ENCODE measurements around the gene SMIM43.
"Not testable (repeated sequence)": the region's sequence is repeated elsewhere in the genome, so short reads cannot be mapped to it uniquely, and the experiment has no call there.

Gene SMIM43

DNA sequence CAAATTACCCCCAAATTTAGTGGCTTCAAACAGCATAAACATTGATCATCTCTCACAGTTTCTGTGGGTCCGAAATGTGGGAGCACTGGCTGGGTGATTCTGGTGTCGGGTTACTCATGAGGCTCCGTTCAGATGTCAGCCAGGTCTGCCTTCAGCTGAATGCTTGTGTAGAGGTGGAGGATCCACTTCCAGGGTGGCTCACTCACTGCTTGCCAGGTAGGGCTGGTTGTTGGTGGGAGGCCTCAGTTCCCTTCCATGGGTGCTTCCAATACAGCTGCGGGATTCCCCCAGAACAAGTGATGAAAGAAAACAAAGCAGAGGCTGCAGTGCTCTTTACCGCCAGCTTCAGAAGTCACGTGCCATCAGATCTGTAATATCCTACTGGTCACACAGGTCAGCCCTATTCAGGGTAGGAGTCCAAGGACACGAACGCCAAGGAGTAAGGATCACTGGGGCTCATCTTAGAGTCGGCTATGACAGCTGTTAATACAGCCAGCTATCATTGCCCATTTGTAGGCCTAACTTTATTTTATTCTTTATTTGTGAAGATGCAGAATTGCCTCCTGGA is 1.1 kb upstream of the SMIM43 start:
- no peak for DNase-seq
- peaks cover 17% of the 10 kb centered on the region for H3K4me1 Mint-ChIP-seq (ENCODE audit: low read depth)
- H3K4me3 Mint-ChIP-seq, result no peak overlapping the region
- H3K9me3 Mint-ChIP-seq, result no peaks in the 10 kb centered on the region
- H3K27ac Mint-ChIP-seq, result no peak overlapping the region
- H3K36me3 Mint-ChIP-seq (ENCODE audit: low read depth), result no peaks in the 10 kb centered on the region
- H3K27me3 Mint-ChIP-seq, result peaks cover 73% of the 10 kb centered on the region

DNA sequence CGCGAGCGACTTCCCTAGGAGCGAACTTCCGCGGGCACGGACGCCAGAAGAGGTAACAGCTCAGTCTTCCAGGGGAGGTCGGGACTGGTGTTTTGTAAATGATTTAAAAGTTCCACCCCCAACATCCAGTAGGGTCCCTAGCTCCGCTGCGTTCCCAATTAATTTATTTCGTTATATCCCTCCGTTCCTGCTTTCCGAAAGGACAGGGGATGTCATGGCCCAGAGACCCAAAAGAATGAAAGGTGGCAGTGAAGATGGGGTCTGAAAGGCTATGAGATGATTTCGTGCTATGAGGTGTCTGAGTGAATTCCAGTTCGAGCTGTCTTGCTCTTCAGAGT is 373 bp upstream of the SMIM43 start:
- Mint-ChIP-seq H3K27me3 (peaks cover 74% of the 10 kb centered on the region), H3K27ac (no peak overlapping the region), H3K4me3 (peak overlapping the region; percentile 61), H3K36me3 (ENCODE audit: low read depth) (no peaks in the 10 kb centered on the region), H3K9me3 (no peaks in the 10 kb centered on the region), H3K4me1 (ENCODE audit: low read depth) (peaks cover 17% of the 10 kb centered on the region)
- no peak for DNase-seq

DNA sequence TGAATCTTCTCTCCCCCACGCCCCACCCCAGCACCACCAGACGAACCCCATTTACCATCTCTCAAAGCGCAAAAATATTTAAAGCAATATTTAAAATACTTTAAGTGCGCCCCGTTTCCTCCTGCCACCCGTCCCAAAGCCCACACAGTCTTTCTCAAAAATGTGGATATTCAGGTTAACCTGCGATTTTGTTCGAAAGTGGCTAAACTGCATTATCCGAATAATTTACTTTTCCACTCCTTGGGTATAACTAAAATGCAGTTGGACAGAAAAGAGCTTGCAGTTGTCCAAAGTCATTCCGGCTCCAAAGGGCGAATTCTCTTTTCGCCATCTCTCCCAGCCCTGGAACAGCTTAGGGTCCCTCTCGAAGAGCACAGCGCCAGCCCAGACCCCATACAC is 662 bp downstream of the SMIM43 start:
- no peak for DNase-seq
- no peak overlapping the region for H3K27ac Mint-ChIP-seq
- H3K27me3 Mint-ChIP-seq, result peaks cover 80% of the 10 kb centered on the region
- H3K36me3 Mint-ChIP-seq (ENCODE audit: low read depth), result no peaks in the 10 kb centered on the region
- H3K4me1 Mint-ChIP-seq (ENCODE audit: low read depth), result peaks cover 17% of the 10 kb centered on the region
- H3K4me3 Mint-ChIP-seq, result peak overlapping the region; percentile 37
- H3K9me3 Mint-ChIP-seq, result no peaks in the 10 kb centered on the region

DNA sequence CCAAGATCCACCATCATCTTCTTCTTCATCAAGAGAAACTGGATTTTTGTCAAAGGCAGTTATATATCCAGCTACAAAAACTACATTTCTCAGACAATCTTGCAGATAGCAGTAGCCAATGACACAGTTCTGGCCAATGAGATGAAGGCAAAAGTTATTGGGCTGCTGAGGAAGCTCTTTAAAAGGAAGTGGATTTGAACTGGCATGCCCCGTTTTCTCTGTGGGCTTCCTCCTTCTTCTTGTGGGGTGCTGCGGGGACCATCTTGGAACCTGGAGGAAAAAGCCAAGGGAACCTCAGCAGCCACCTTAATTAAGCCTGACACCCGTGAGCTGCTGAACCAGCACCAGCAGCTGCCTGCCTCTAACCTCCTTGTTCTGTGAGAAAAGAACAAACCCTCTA is 4.8 kb downstream of the SMIM43 start:
- Mint-ChIP-seq H3K9me3 (no peaks in the 10 kb centered on the region), H3K27ac (no peak overlapping the region), H3K27me3 (peaks cover 69% of the 10 kb centered on the region), H3K36me3 (ENCODE audit: low read depth) (no peaks in the 10 kb centered on the region), H3K4me3 (no peak overlapping the region), H3K4me1 (ENCODE audit: low read depth) (peaks cover 14% of the 10 kb centered on the region)
- no peak for DNase-seq

DNA sequence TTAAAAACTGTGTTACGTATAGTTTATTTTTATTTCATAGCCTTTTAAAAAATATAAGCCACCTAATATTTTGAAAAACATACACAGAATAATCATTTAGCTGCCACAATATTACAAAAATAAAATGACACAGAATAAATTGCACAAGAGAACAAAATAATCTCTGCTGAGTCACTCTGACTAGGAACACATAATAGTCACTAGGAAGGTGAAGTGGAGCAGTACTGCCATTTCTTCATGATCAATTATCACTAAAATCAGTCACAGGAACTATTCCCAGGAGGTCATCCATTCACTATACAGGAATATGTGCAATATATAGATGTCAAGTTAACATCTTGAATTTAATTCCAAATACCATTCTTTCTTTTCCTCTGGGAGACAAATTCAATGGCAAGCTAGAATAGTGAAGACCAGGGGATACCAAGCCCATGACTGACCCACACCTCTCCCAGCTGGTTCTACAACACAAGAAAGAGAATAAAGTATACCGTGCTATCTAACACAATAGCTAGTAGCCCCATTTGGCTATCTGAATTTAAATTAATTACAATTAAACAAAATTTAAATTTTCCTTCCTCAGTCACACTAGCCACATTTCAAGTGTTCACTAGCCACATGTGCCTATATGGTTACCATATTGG is 5.9 kb downstream of the SMIM43 start:
- no peaks in the 10 kb centered on the region for H3K9me3 Mint-ChIP-seq
- H3K27me3 Mint-ChIP-seq, result peaks cover 69% of the 10 kb centered on the region
- H3K27ac Mint-ChIP-seq, result no peak overlapping the region
- peaks cover 7% of the 10 kb centered on the region for H3K4me1 Mint-ChIP-seq (ENCODE audit: low read depth)
- H3K4me3 Mint-ChIP-seq, result no peak overlapping the region
- DNase-seq, result no peak
- H3K36me3 Mint-ChIP-seq (ENCODE audit: low read depth), result no peaks in the 10 kb centered on the region

DNA sequence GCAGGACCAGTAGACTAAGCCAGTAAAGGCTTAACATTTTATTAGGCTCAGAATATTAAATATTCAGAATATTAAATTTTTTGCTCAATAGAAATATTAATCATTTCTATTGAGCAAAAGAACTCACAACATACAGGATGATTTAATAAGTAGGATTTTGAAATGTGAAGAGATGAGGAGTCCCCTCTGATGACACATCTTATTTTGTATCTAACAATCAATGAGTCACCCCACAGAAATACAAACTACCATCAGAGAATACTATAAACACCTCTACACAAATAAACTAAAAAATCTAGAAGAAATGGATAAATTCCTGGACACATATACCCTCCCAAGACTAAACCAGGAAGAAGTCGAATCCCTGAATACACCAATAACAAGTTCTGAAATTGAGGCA is 12.8 kb downstream of the SMIM43 start:
- not testable (repeated sequence) for H3K9me3 Mint-ChIP-seq; H3K27ac Mint-ChIP-seq; DNase-seq; H3K4me3 Mint-ChIP-seq; H3K4me1 Mint-ChIP-seq (ENCODE audit: low read depth); H3K36me3 Mint-ChIP-seq (ENCODE audit: low read depth)
- H3K27me3 Mint-ChIP-seq, result peaks cover 55% of the 10 kb centered on the region

DNA sequence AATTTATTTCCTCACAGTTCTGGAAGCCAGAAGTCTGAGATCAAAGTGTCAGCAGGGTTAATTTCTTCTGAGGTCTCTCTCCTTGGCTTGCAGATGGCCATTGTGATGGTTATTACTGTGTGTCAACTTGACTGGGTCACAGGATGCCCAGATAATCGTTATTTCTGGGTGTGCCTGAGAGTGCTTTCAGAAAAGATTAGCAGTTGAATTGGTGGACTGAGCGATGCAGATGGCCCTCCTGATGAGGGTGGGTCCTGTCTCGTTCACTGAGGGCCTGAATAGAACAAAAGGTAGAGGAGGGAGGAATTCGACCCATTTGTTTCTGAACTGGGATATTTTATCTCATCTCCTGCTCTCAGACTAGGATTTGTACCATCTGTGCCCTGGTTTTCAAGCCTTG is 15.7 kb downstream of the SMIM43 start:
- Mint-ChIP-seq H3K36me3 (ENCODE audit: low read depth) (no peaks in the 10 kb centered on the region), H3K4me3 (no peak overlapping the region), H3K27me3 (peaks cover 37% of the 10 kb centered on the region), H3K9me3 (no peaks in the 10 kb centered on the region), H3K27ac (no peak overlapping the region), H3K4me1 (ENCODE audit: low read depth) (no peaks in the 10 kb centered on the region)
- DNase-seq, result no peak

DNA sequence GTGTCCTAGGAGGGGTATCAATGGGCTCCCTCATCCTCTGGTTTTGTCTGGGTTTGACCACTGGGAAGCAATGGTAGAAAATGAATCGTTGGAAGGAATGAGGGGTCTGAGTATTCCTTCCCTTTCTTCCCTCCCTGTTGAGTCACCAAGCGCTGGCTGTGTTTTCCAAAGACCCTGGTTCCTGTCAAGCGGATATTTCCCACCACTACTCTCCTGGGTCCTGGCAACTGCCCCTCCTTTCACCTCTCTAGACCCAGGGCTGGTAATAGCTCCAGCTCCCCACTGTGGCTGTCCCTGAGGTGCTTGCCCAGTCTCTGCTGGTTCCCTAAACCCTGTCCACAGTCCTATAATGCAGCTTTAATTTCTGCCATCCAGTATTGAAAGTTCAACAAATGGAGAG is 22.2 kb downstream of the SMIM43 start:
- H3K36me3 Mint-ChIP-seq (ENCODE audit: low read depth), result no peaks in the 10 kb centered on the region
- no peak for DNase-seq
- peaks cover 3% of the 10 kb centered on the region for H3K27me3 Mint-ChIP-seq
- H3K4me3 Mint-ChIP-seq, result no peak overlapping the region
- no peaks in the 10 kb centered on the region for H3K4me1 Mint-ChIP-seq (ENCODE audit: low read depth)
- H3K27ac Mint-ChIP-seq, result no peak overlapping the region
- no peaks in the 10 kb centered on the region for H3K9me3 Mint-ChIP-seq

DNA sequence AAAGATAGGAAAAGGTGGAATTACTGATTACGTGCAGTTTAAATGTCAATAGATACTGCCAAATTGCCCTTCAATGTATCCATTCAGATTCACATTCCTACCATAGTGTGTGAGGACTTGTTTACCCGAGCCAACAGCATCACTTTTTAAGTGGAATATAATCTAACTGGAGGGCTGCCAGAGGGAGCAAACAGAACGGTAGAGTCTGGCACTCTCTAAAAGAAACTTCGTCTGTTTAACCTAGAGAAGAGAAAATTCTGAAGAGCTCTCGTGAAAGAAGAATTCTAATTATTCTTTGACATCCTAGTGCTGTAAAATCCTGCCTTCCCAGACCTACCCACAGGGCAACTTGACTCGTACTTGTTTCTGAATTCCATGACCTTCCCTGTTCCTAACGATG is 23.2 kb downstream of the SMIM43 start:
- Mint-ChIP-seq H3K4me3 (no peak overlapping the region), H3K4me1 (ENCODE audit: low read depth) (no peaks in the 10 kb centered on the region), H3K27me3 (no peaks in the 10 kb centered on the region), H3K27ac (no peak overlapping the region), H3K36me3 (ENCODE audit: low read depth) (no peaks in the 10 kb centered on the region), H3K9me3 (no peaks in the 10 kb centered on the region)
- no peak for DNase-seq

DNA sequence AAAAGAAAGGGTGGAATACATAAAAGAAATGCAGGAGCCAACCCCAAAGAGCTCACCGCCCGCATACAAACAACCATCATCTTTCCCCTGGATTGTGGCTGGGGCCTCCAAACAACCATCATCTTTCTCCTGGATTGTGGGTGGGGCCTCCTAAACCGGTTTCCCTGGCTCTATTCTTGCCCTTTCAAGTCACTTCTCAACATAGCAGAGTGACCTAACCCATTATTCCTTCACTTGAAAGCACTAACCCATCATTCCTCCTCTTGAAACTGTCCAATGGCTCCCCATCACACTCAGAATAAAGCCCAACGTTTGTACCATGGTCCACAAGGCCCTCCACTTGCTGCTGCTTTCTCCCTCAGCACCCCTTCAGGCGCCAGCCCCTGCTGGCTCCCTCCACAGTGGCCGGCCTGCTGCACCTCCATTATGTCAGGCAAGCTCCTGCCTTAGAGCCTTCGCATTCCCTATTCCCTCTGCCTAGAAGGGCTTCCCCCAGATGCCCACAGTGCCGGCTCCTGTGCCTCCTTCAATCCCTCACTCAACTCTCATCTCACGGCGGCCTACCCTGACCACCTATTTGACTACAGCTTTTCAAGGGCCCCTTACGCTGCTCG is 24.1 kb downstream of the SMIM43 start:
- no peaks in the 10 kb centered on the region for H3K36me3 Mint-ChIP-seq (ENCODE audit: low read depth)
- DNase-seq, result no peak
- peaks cover 5% of the 10 kb centered on the region for H3K27me3 Mint-ChIP-seq
- H3K27ac Mint-ChIP-seq, result no peak overlapping the region
- H3K4me3 Mint-ChIP-seq, result no peak overlapping the region
- H3K4me1 Mint-ChIP-seq (ENCODE audit: low read depth), result no peaks in the 10 kb centered on the region
- H3K9me3 Mint-ChIP-seq, result no peaks in the 10 kb centered on the region

DNA sequence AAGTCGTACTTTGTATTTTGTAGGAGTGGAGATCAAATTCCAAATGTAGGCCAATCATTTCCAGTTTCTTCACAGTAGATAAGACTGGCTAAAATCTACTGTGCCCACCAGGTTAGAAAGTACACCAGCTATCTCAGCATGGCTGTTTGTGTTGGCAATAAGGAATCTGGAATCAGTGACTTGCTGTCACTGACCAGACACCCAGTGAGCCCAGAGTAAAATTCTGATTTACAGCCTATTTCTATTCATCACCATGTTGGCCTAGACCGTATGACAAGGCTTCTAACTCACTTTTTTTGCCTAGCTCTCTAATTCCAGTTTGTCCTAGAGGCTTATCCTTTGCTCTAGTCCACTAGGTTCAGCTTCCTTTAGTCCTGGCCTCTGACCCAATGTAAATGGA is 25.4 kb downstream of the SMIM43 start:
- H3K36me3 Mint-ChIP-seq (ENCODE audit: low read depth), result no peaks in the 10 kb centered on the region
- no peak overlapping the region for H3K27ac Mint-ChIP-seq
- peaks cover 6% of the 10 kb centered on the region for H3K27me3 Mint-ChIP-seq
- H3K4me3 Mint-ChIP-seq, result no peak overlapping the region
- no peaks in the 10 kb centered on the region for H3K4me1 Mint-ChIP-seq (ENCODE audit: low read depth)
- no peaks in the 10 kb centered on the region for H3K9me3 Mint-ChIP-seq
- DNase-seq, result no peak

DNA sequence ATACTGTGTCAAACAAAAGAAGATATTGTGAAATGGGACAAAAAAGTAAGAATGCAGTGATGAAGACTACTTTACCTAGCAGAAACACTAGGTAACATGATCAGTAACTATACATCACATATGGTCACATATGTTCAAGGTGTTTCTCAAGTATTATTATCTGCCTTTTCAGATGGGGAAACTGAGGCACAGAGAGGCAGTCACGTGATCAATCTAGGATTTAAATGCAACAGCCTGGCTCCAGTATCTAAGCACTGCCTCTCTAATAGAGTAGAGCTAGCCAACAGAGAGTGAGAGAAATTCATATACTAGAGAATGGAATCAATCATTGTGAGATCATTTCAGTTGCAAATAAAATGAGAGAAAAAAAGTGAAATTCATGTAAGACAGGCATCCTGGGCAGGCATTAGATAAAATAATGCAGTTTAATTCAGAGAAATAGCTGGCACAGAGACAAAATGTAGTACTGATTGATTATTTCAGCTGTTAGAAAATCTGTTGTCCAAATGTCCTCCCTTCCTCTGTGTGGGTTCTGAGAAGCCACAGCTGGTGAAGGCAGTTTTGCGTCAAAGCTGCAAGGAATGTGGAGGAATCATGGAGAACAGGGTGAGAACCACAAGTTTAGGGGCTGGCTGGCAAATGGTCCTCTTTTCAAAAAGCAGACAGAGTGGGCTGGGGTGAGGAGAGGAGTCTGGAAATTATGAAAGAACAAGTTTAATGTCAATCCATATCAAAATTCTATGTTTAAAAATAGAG is 26.0 kb downstream of the SMIM43 start:
- no peaks in the 10 kb centered on the region for H3K9me3 Mint-ChIP-seq
- peaks cover 6% of the 10 kb centered on the region for H3K27me3 Mint-ChIP-seq
- no peak overlapping the region for H3K27ac Mint-ChIP-seq
- no peaks in the 10 kb centered on the region for H3K36me3 Mint-ChIP-seq (ENCODE audit: low read depth)
- H3K4me3 Mint-ChIP-seq, result no peak overlapping the region
- H3K4me1 Mint-ChIP-seq (ENCODE audit: low read depth), result no peaks in the 10 kb centered on the region
- no peak for DNase-seq

DNA sequence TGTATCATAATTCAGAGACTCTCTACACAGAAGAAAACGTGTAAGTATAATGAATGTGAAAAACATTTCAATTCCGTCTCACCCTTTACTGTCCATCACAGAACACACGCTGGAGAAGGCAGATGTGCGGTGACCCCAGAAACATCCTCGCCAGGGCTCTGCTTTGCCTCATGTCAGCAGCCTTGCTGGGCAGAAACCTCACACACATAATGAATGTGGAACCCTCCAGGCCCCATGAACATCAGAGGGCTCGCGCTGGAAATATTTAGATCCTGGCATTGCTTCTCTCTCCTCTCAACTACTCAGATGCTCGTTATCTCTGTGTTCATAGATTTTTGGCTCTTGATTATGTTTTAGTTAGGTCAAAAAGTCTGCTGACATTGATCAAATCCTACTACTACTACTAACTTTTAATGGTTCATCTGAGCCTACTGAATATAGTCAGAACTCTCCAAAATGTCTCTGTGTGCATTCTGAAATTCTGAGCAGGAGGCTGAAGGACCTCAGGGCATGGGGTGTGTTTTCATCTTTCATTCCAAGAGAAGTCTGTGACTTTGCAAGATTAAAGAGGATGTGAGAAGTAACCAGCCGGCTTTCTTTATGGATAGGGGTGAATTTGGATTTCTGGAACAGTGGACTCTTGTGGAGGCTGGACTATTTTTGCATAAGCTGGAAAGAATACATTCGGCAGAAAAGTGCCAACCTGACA is 27.0 kb downstream of the SMIM43 start:
- Mint-ChIP-seq H3K4me3 (no peak overlapping the region), H3K36me3 (ENCODE audit: low read depth) (no peaks in the 10 kb centered on the region), H3K9me3 (no peaks in the 10 kb centered on the region), H3K4me1 (ENCODE audit: low read depth) (no peaks in the 10 kb centered on the region), H3K27ac (no peak overlapping the region), H3K27me3 (peaks cover 6% of the 10 kb centered on the region)
- DNase-seq, result no peak

DNA sequence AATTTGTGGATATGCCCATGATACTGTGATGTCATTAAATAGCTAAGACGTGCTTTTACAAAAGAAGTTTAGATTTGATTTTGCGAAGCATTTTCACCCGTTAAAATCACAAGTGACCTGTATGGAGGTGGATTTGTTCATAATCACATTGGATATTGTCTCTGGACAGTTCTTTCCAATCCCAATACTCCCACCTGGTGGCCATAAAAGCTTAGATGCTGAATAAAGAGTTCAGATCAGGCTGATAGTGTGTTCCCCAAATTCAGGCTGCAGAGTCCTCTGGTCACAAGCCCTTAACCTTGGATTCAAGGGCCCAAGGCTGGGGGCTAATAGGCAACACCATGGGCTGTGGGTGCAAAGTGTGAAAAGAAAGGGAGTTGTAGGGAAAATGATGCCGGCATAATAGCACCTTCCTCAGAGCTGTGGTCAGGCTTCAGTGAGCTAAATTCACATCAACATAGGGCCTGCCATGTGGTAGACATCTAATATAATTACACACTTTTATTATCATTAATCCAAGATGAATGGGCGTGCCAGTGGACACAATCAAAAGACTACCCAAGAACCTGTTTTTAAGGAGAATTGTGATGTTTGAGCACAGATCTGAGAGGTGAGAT is 28.1 kb downstream of the SMIM43 start:
- no peaks in the 10 kb centered on the region for H3K36me3 Mint-ChIP-seq (ENCODE audit: low read depth)
- H3K4me3 Mint-ChIP-seq, result no peak overlapping the region
- H3K4me1 Mint-ChIP-seq (ENCODE audit: low read depth), result no peaks in the 10 kb centered on the region
- no peak for DNase-seq
- H3K27ac Mint-ChIP-seq, result no peak overlapping the region
- peaks cover 10% of the 10 kb centered on the region for H3K27me3 Mint-ChIP-seq
- no peaks in the 10 kb centered on the region for H3K9me3 Mint-ChIP-seq

Data from activated T-cell treated with anti-CD3 and anti-CD28 coated beads, Interleukin-2, amount 50 U/mL, for 24 hours (primary cell).